ENCODE measurements around the gene C19orf44.

DNA sequence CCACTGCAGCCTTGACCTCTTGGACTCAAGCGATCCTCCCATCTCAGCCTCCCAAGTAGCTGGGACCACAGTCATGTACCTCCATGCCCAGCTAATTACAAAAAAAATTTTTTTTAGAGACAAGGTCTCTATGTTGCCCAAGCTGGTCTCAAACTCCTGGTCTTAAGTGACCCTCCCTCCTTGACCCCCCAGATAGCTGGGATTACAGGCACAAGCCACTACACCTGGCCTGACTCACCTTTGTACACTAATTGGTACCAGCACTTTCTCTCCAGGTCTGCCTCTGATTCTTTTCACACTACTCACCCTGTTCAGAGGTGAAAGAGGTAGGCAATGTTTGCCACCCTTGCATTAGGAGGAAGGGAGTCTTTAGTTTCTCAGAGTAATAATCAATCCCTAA lies 18.9 kb upstream of the C19orf44 start:
- TF ChIP-seq, protein P1, sequence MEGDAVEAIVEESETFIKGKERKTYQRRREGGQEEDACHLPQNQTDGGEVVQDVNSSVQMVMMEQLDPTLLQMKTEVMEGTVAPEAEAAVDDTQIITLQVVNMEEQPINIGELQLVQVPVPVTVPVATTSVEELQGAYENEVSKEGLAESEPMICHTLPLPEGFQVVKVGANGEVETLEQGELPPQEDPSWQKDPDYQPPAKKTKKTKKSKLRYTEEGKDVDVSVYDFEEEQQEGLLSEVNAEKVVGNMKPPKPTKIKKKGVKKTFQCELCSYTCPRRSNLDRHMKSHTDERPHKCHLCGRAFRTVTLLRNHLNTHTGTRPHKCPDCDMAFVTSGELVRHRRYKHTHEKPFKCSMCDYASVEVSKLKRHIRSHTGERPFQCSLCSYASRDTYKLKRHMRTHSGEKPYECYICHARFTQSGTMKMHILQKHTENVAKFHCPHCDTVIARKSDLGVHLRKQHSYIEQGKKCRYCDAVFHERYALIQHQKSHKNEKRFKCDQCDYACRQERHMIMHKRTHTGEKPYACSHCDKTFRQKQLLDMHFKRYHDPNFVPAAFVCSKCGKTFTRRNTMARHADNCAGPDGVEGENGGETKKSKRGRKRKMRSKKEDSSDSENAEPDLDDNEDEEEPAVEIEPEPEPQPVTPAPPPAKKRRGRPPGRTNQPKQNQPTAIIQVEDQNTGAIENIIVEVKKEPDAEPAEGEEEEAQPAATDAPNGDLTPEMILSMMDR (conservative IDR thresholded peaks at IDR 0.05; ENCODE audit: low read length): no peak
- no peak for TF ChIP-seq EZH2phosphoT487 (IDR thresholded peaks at IDR 0.05; ENCODE audit: borderline replicate concordance, low read depth, low read length)
